Measurements from ENCODE around the gene GGA1.
"Not testable (repeated sequence)": the region's sequence is repeated elsewhere in the genome, so short reads cannot be mapped to it uniquely, and the experiment has no call there.

The GGA1 gene

GRCh38 chr22:37609240-37610152 is 862 bp downstream of the GGA1 start:
- DNase-seq (ENCODE audit: low spot score), result no peak

- DNase-seq (ENCODE audit: low spot score), result not testable (repeated sequence)
Measured at GRCh38 chr22:37610153-37610475, 1.5 kb downstream of the GGA1 start.

- DNase-seq (ENCODE audit: low spot score), result no peak
Measured at GRCh38 chr22:37610480-37611129, 2.0 kb downstream of the GGA1 start.

- no peak for DNase-seq (ENCODE audit: low spot score)
Measured at GRCh38 chr22:37611207-37611606, 2.6 kb downstream of the GGA1 start.

- no peak for DNase-seq (ENCODE audit: low spot score)
Measured at GRCh38 chr22:37616201-37617083, 7.8 kb downstream of the GGA1 start.

GRCh38 chr22:37617431-37617830 is 8.8 kb downstream of the GGA1 start:
- DNase-seq (ENCODE audit: low spot score), result no peak

GRCh38 chr22:37618072-37618656 is 9.5 kb downstream of the GGA1 start:
- DNase-seq (ENCODE audit: low spot score), result no peak

- no peak for DNase-seq (ENCODE audit: low spot score)
Measured at GRCh38 chr22:37618674-37619073, 10.0 kb downstream of the GGA1 start.

GRCh38 chr22:37619991-37620390 is 11.4 kb downstream of the GGA1 start:
- DNase-seq (ENCODE audit: low spot score), result no peak

GRCh38 chr22:37621352-37621860 is 12.8 kb downstream of the GGA1 start:
- no peak for DNase-seq (ENCODE audit: low spot score)

- DNase-seq (ENCODE audit: low spot score), result peak; percentile 67
Measured at GRCh38 chr22:37623075-37624016, 14.7 kb downstream of the GGA1 start.

GRCh38 chr22:37624017-37624365 is 15.4 kb downstream of the GGA1 start:
- DNase-seq (ENCODE audit: low spot score), result no peak

GRCh38 chr22:37624876-37625275 is 16.2 kb downstream of the GGA1 start:
- no peak for DNase-seq (ENCODE audit: low spot score)

GRCh38 chr22:37625737-37626136 is 17.1 kb downstream of the GGA1 start:
- no peak for DNase-seq (ENCODE audit: low spot score)

GRCh38 chr22:37626144-37626543 is 17.5 kb downstream of the GGA1 start:
- DNase-seq (ENCODE audit: low spot score), result no peak

GRCh38 chr22:37626556-37627075 is 18.0 kb downstream of the GGA1 start:
- DNase-seq (ENCODE audit: low spot score), result no peak

GRCh38 chr22:37627121-37627520 is 18.5 kb downstream of the GGA1 start:
- no peak for DNase-seq (ENCODE audit: low spot score)

GRCh38 chr22:37627545-37627944 is 18.9 kb downstream of the GGA1 start:
- DNase-seq (ENCODE audit: low spot score), result peak; percentile 57

- no peak for DNase-seq (ENCODE audit: low spot score)
Measured at GRCh38 chr22:37628830-37629229, 20.2 kb downstream of the GGA1 start.

- no peak for DNase-seq (ENCODE audit: low spot score)
Measured at GRCh38 chr22:37629928-37630327, 21.3 kb downstream of the GGA1 start.
